IMR-90 (cell line): ENCODE results near the gene CLEC16A.

Experiments
- BHLHE40 ChIP-seq: fragments of 150-350 bp; IDR thresholded peaks from 2 replicates; pipeline ENCODE4 v1.6.1; 2016; ENCODE audit warnings: mild to moderate bottlenecking, low read depth, low read length
- CEBPB ChIP-seq: IDR thresholded peaks from 2 replicates; pipeline ENCODE4 v1.6.1; 2012; ENCODE audit warnings: low read depth, low read length, improper control_type of control experiment
- FOS ChIP-seq: fragments of 150-350 bp; IDR thresholded peaks from 2 replicates; pipeline ENCODE4 v1.6.1; 2016; ENCODE audit warnings: low read depth, low read length
- MAFK ChIP-seq: IDR thresholded peaks from 2 replicates; pipeline ENCODE4 v1.6.1; 2012; ENCODE audit warnings: low read depth, low read length, improper control_type of control experiment
- MXI1 ChIP-seq: IDR thresholded peaks from 2 replicates; pipeline ENCODE4 v1.6.1; 2012; ENCODE audit warnings: low read depth, mild to moderate bottlenecking, low read length, moderate library complexity, borderline replicate concordance
- POLR2A ChIP-seq: IDR thresholded peaks from 2 replicates; pipeline ENCODE4 v1.6.1; 2012; ENCODE audit warnings: mild to moderate bottlenecking, low read depth, low read length
- RAD21 ChIP-seq: IDR thresholded peaks from 2 replicates; pipeline ENCODE4 v1.6.1; 2012; ENCODE audit warnings: low read length, improper control_type of control experiment
- RCOR1 ChIP-seq: IDR thresholded peaks from 2 replicates; pipeline ENCODE4 v1.6.1; 2012; ENCODE audit warnings: mild to moderate bottlenecking, low read length, improper control_type of control experiment; ENCODE audit not compliant: insufficient replicate concordance
- SMC3 ChIP-seq: fragments of 150-350 bp; IDR thresholded peaks from 2 replicates; pipeline ENCODE4 v1.6.1; 2016; ENCODE audit warnings: low read depth, mild to moderate bottlenecking, antibody characterized with exemption, low read length, moderate library complexity
- TF ChIP-seq, protein P1 (sequence below): conservative IDR thresholded peaks from 2 replicates; pipeline ENCODE4 v1.5.1; 2012; ENCODE audit warnings: mild to moderate bottlenecking, low read depth, low read length, improper control_type of control experiment
- TF ChIP-seq, protein P2 (sequence below): fragments of 150-350 bp; IDR thresholded peaks from 2 replicates; pipeline ENCODE4 v1.6.1; 2017; ENCODE audit warnings: mild to moderate bottlenecking, antibody characterized with exemption, low read length, low read depth
- TF ChIP-seq, protein P3 (sequence below): fragments of 150-350 bp; IDR thresholded peaks from 2 replicates; pipeline ENCODE4 v1.6.1; 2016; ENCODE audit warnings: low read depth, mild to moderate bottlenecking, low read length, moderate library complexity, borderline replicate concordance

DNA sequence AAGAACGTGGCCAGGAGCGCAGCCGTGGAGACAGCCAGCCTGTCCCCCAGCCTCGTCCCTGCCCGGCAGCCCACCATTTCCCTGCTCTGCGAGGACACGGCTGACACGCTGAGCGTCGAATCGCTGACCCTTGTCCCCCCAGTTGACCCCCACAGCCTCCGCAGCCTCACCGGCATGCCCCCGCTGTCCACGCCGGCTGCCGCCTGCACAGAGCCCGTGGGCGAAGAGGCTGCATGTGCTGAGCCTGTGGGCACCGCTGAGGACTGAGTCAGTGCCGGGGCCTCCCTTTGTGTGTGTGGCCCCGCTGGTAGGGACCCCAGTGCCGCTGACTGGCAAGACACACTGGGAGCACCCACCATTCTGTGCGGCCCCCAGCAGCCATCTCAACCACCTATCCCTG, 234.1 kb downstream of the CLEC16A start:
- TF ChIP-seq POLR2A (no peak), RAD21 (no peak), CEBPB (no peak), BHLHE40 (no peak), SMC3 (no peak), MAFK (no peak), FOS (no peak), RCOR1 (no peak), MXI1 (no peak)
- TF ChIP-seq, protein P1, sequence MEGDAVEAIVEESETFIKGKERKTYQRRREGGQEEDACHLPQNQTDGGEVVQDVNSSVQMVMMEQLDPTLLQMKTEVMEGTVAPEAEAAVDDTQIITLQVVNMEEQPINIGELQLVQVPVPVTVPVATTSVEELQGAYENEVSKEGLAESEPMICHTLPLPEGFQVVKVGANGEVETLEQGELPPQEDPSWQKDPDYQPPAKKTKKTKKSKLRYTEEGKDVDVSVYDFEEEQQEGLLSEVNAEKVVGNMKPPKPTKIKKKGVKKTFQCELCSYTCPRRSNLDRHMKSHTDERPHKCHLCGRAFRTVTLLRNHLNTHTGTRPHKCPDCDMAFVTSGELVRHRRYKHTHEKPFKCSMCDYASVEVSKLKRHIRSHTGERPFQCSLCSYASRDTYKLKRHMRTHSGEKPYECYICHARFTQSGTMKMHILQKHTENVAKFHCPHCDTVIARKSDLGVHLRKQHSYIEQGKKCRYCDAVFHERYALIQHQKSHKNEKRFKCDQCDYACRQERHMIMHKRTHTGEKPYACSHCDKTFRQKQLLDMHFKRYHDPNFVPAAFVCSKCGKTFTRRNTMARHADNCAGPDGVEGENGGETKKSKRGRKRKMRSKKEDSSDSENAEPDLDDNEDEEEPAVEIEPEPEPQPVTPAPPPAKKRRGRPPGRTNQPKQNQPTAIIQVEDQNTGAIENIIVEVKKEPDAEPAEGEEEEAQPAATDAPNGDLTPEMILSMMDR: no peak
- TF ChIP-seq, protein P2, sequence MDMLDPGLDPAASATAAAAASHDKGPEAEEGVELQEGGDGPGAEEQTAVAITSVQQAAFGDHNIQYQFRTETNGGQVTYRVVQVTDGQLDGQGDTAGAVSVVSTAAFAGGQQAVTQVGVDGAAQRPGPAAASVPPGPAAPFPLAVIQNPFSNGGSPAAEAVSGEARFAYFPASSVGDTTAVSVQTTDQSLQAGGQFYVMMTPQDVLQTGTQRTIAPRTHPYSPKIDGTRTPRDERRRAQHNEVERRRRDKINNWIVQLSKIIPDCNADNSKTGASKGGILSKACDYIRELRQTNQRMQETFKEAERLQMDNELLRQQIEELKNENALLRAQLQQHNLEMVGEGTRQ: no peak
- TF ChIP-seq, protein P3, sequence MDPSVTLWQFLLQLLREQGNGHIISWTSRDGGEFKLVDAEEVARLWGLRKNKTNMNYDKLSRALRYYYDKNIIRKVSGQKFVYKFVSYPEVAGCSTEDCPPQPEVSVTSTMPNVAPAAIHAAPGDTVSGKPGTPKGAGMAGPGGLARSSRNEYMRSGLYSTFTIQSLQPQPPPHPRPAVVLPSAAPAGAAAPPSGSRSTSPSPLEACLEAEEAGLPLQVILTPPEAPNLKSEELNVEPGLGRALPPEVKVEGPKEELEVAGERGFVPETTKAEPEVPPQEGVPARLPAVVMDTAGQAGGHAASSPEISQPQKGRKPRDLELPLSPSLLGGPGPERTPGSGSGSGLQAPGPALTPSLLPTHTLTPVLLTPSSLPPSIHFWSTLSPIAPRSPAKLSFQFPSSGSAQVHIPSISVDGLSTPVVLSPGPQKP: no peak
